ENCODE results near the gene ASTN2. TPM values are rescaled to one million over a fixed set of nuclear protein-coding genes. Genes with fewer than 3 reads are reported as not detected.

ASTN2 gene
- total RNA-seq, 4 donors from 2014 or later = 4.0 to 7.0 (median 4.9) TPM

GRCh38 chr9:116792271-116792670, 622.6 kb downstream of the ASTN2 start:
- no peak for TF ChIP-seq POLR2AphosphoS5 (IDR thresholded peaks at IDR 0.05)
- TF ChIP-seq EP300 (IDR thresholded peaks at IDR 0.05) = no peak
- no peak for TF ChIP-seq CTCF (IDR thresholded peaks at IDR 0.05)
- no peak for TF ChIP-seq POLR2A (IDR thresholded peaks at IDR 0.05)
- Histone ChIP-seq H3K4me1 (no peaks in the 10 kb centered on the region), H3K27me3 (no peaks in the 10 kb centered on the region), H3K36me3 (no peaks in the 10 kb centered on the region), H3K9me3 (no peaks in the 10 kb centered on the region), H3K4me3 (no peak overlapping the region), H3K27ac (no peak overlapping the region)
- WGBS, 2 donors (ENCODE audit: low coverage in 1 of 2) = 56 to 65% methylated on average over 4 to 5 of the region's 6 CpGs
- ATAC-seq = no peak

GRCh38 chr9:116791326-116791725, 623.5 kb downstream of the ASTN2 start:
- Histone ChIP-seq H3K4me3 (no peak overlapping the region), H3K9me3 (no peaks in the 10 kb centered on the region), H3K27me3 (no peaks in the 10 kb centered on the region), H3K36me3 (no peaks in the 10 kb centered on the region), H3K4me1 (no peaks in the 10 kb centered on the region), H3K27ac (no peak overlapping the region)
- TF ChIP-seq POLR2A (IDR thresholded peaks at IDR 0.05) (no peak), EP300 (IDR thresholded peaks at IDR 0.05) (no peak), CTCF (IDR thresholded peaks at IDR 0.05) (no peak), POLR2AphosphoS5 (IDR thresholded peaks at IDR 0.05) (no peak)
- whole genome bisulfite sequencing, 2 donors (ENCODE audit: low coverage in 1 of 2) = 25 to 63% methylated on average over 1 of the region's 1 CpG
- ATAC-seq = no peak

- Histone ChIP-seq H3K4me1 (no peaks in the 10 kb centered on the region), H3K4me3 (no peak overlapping the region), H3K27ac (no peak overlapping the region), H3K27me3 (no peaks in the 10 kb centered on the region), H3K9me3 (no peaks in the 10 kb centered on the region), H3K36me3 (no peaks in the 10 kb centered on the region)
- 56 to 69% methylated on average over 2 of the region's 3 CpGs for WGBS, 2 donors (ENCODE audit: low coverage in 1 of 2)
- ATAC-seq = no peak
- TF ChIP-seq EP300 (IDR thresholded peaks at IDR 0.05) = no peak
- TF ChIP-seq CTCF (IDR thresholded peaks at IDR 0.05) = no peak
- no peak for TF ChIP-seq POLR2AphosphoS5 (IDR thresholded peaks at IDR 0.05)
- TF ChIP-seq POLR2A (IDR thresholded peaks at IDR 0.05) = no peak
These were observed 625.8 kb downstream of the ASTN2 start for GRCh38 chr9:116789081-116789480.

- TF ChIP-seq POLR2A (IDR thresholded peaks at IDR 0.05) = no peak
- no peak for TF ChIP-seq CTCF (IDR thresholded peaks at IDR 0.05)
- TF ChIP-seq POLR2AphosphoS5 (IDR thresholded peaks at IDR 0.05) = no peak
- TF ChIP-seq EP300 (IDR thresholded peaks at IDR 0.05) = no peak
- H3K27ac ChIP-seq = no peak overlapping the region
- H3K9me3 ChIP-seq = no peaks in the 10 kb centered on the region
- WGBS, 2 donors (ENCODE audit: low coverage in 1 of 2) = 86% methylated on average over 2 of the region's 2 CpGs; no CpG with 5 or more reads in 1 of the 2 donors
- no peaks in the 10 kb centered on the region for H3K36me3 ChIP-seq
- no peaks in the 10 kb centered on the region for H3K4me1 ChIP-seq
- no peak for ATAC-seq
- H3K4me3 ChIP-seq = no peak overlapping the region
- H3K27me3 ChIP-seq = no peaks in the 10 kb centered on the region
These were observed 628.1 kb downstream of the ASTN2 start for GRCh38 chr9:116786737-116787136.

GRCh38 chr9:116777116-116777515, 637.7 kb downstream of the ASTN2 start:
- Histone ChIP-seq H3K9me3 (no peaks in the 10 kb centered on the region), H3K27me3 (no peaks in the 10 kb centered on the region), H3K4me3 (no peak overlapping the region), H3K4me1 (no peaks in the 10 kb centered on the region), H3K36me3 (no peaks in the 10 kb centered on the region), H3K27ac (no peak overlapping the region)
- 54% methylated on average over 3 of the region's 3 CpGs; no CpG with 5 or more reads in 1 of the 2 donors for WGBS, 2 donors (ENCODE audit: low coverage in 1 of 2)
- no peak for ATAC-seq
- TF ChIP-seq EP300 (IDR thresholded peaks at IDR 0.05) (no peak), CTCF (IDR thresholded peaks at IDR 0.05) (no peak), POLR2A (IDR thresholded peaks at IDR 0.05) (no peak), POLR2AphosphoS5 (IDR thresholded peaks at IDR 0.05) (no peak)
